UCSD-AML1 (cell line): ENCODE measurements around the gene HMG20A.

Source experiments
- DNase-seq: peaks from one replicate; lab custom pipeline; 2025; ENCODE audit not compliant: unreplicated experiment; lab: John Stamatoyannopoulos, UW

HMG20A gene

DNA sequence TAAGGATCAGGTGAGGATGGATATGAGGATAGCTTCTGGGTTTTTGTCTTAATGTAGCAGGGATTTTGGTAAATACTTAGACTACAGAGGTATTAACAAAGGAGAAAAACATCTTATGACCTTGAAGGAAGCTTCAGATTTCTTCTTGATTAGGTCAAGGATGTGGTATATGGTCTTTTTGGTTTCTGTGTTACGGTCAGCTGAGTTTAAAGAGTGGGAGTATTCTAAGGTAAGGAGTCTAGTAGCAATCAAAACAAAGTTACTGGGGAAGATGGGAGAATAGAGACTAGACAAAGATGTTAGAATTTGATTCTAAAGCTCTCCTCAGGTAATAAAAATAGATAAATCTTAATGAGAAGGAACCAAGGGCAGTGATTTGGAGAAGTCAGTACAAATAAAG lies 6.2 kb downstream of the HMG20A start:
- no peak for DNase-seq

DNA sequence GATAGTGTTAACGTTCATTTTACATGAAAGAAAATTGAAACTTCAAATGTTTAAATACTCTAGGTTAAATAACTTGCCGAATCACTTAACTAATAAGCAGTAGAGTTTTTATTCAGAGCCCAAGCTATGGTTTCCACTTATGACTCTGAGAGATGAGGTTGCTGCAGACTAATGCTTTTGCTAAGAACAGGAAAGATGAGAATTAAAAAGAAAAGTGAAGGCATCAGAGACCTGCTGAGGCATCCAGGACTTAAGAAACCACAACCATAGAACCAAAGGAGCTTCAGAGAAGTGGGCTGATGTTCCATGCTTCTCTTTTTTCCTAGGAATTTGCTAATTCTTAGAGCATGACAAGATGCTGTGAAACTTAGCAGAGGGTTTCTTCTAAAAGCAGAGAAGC lies 9.5 kb downstream of the HMG20A start:
- DNase-seq: no peak

DNA sequence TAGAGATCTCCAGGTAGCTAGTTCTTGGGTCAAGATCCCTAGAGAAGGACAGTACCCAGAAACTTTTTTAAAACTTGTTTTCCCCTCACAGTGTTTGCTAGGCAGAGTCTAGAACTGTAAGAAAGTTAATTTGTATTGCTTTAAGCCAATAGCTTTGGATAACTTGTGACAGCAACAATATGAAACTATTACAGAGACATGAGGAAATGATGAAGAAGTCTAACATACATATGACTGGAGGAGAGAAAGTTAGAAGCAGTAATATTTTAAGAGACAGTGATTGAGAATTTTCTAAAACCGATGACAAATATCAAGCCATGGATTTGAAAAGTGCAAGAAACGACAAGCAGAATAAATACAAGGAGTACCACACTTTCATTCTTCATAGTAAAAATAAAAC lies 10.0 kb downstream of the HMG20A start:
- no peak for DNase-seq

DNA sequence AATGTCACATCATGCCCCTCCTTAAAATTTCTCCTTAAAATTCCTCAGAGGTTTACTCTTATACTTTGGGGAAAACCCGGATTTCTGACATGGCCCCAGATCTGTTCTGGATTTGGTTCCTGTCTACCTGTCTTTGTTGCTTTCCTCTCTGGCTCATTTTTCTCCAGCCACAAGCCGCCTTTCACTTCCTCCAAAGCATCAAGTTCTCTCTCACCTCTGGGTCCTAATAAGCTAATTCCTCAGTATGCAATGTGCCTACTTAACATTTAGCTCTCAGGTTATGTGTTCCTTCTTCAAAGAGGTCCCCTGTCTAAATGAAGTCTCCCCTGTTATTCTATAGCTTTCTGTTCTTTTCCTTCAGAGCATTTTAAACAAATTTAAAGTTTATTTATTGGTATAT lies 16.1 kb downstream of the HMG20A start:
- no peak for DNase-seq

DNA sequence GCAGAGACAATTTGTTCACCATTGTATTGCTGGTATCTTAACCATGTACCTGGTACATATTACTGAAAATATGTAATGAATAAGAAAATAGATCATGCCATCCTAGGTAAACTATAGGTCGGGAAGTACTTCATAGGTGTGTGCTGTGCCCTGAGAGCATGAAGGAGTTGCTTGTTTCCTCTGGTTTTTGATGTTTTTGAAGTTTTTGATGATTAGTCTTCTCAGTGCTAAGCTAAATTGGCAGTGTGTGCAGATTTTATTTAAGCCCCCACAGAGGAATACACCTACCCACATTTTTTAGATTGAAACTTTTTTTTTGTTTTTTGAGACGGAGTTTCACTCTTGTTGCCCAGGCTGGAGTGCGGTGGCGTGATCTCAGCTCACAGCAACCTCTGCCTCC lies 16.6 kb downstream of the HMG20A start:
- DNase-seq: no peak

DNA sequence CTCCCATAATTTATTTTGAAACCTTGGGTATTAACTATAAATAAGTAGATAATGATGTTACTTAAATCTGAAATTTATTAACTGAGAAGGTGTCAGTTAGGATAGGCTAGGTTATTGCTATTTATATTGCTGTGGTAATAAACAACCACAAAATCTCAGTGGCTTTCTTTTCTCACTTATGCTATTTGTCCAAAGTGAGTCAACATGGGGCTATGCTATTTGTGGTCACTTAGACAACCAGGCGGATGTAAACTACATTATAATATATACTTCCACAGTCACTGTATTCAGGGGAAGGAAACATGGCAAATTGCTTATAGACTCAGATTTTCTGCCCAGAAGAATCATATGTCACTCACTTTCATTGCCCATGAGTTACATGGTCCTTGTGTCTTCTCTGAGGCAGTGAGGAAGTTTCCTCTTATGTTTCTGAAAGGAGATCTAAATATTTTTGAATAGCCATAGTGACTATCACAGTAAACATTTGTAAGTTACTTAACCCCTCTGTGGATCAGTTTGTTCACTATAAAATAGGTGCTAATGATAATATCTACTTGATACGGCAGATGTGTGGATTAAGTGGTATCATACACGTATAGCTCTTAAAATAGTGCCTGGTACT lies 19.8 kb downstream of the HMG20A start:
- DNase-seq: no peak

DNA sequence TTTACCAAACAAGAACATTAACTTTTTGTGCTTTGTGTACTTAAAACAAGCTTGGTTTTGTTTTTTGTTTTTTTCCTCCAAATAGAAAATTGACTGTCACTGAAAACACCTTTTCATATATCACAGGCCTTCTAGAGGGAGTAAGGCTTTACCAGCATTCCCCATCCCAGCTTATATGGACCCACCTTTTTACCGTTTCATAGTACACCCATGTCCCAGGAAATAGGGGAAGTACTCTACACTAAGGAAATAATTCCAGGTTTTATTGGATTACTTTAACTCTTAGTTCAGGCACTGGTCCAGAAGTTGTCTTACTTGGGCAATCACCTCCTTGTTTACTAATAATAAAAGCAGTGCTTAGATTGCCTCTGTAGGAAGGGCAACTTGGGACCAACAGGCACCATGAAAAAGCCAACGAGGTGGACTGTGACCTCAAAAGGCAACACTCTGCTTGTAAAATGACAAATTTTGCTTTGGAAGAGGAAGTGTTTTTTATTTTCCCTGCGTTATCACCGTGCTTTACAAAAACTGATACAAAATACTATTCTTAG lies 26.2 kb downstream of the HMG20A start:
- DNase-seq: no peak

DNA sequence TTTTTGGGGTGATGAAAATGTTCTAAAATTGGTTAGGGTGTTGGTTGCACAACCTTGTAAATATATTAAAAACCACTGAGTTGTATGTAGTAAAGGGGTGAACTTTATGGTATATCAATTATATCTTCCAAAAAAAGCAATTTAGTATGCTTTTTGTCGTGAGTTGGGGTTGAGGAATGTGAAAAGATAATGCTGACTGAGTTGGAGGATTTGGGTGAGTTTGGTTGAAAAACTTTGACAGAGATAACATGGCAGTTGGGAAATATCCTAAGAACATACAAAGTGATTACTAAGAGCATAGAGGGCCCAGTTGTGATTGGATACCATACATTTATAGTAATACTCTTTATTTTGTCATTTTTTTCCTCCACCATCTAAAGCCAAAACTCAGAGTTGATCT lies 33.6 kb downstream of the HMG20A start:
- DNase-seq: no peak

DNA sequence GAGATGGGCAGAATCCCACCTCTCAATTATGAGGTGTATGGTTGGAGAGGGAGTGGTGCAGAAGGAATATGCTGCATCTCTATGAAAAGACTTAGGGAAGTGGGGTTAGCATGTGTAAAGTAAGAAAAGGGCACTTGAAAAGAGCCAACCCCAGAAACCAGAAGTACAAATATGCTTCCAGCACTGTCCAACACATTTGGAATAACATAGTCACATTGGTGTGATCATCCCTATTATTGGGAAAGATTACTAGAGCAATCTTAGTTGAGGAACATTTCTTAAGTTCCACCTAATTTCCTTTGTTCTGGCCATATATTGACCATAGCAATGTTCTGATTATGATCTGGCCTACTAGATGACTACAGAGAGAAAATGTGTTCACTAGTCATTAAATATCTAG lies 34.3 kb downstream of the HMG20A start:
- DNase-seq: no peak

DNA sequence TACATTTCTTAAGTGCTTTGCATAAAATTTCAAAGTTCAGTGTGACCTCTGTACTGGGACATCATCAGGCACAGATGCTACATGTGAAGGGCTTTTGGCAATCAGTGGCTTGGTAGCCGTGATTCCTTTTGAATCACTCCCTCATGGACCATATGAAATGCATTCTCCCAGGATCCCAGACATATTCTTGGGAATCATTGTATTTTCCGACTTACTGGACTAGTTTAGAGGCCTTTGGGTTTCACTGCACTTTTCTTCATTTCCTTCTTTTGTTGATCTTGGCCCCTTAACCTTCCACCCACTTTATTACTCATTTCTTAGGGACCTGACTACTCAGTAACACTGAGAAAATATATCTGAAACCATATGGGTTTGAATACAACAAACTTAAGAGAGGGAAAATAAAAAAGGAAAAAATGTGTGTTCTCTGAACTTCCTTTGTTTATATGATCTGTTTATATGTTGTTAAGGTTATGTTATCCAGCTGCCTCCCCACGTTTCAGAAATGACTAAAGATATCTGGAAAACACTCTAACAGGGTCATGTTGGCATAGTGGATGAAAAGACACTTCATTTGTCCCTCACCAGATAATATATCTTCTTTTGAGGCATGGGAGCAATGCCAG lies 35.1 kb downstream of the HMG20A start:
- DNase-seq: no peak

DNA sequence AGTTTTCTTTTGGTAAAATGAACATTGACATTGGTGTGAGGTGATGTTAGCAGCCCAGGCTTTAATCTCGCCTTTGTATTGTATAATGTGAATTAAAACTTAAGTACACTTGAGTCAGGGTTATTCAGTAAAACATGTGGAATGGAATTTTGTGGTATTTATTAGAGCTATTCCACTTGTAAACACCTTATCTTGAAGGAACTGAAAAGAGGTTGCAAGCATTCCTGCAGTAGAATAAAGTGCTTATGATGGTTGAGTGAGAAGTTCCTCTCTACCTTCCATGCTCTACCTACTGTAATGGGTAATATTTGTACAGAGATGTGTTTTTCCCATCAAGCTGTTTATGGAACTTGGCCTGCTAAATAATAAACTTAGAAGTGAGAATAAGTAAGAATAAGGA lies 36.1 kb downstream of the HMG20A start:
- DNase-seq: no peak

DNA sequence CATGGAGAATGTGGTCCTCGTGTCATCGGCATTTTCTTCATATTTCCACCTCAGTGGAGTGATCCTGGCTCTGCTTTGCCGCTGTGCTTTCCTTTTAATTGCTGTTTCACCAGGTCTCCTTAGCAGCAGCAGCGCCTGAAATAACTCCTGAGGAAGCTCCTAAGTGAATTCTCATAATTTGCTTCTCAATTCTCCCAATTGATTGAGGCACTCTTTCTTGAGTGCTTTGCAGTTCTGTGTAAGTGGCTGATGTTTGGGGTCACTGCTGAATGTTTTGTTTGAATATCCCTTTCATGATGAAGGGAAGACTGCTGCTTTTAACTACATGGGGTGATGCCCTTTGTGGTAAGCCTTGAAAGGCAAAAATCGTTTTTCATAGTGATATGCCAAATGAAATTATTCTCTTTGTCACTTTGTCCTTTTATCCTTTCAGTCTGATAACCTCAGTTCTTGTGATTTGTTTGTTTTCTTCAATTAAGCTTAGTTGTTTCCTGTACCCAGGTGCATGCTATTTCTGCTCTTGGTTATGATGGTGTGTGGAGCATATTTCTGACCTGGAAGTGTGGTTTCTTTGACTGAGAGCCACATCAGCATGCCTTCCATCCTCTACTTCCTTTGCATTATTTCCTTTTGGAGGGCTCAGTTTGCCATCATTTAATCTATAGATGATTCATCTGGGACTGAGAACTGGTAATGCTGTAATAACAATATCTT lies 36.7 kb downstream of the HMG20A start:
- DNase-seq: no peak

DNA sequence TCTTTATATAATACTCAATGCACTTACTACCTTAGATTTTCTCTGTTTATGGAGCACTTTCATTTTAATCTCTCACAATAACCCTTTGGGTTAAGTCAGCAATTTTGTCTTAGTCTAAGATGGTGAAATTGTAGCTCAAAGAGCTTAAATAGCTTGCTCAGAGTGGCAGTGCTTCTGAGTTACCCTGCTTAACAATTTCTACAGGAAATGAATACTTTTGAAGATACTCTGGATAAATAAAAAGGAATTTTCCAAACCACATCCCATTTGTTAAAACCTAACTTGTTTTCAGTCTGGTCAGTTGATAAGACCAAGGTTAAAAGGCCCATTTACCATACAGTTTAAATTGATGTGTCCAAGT lies 37.2 kb downstream of the HMG20A start:
- DNase-seq: no peak

DNA sequence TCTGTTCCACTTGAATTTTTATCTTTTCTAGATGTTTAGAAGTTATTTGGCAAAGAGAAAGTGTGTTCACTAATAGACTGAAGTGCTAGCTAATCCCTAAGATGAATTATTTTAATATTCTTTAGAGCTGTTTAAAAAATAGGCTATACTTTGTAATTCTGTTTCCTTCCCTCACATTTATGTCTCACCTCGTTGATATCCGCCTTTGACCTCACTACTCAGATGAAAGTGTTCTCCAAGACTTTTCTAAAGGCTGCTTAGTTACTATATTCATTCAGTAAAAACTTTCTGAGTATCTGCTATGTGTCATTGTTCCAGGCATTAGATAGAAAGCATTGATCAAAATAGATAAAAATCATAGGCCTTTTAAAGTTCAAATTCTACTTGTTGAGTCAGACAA lies 38.3 kb downstream of the HMG20A start:
- DNase-seq: no peak

DNA sequence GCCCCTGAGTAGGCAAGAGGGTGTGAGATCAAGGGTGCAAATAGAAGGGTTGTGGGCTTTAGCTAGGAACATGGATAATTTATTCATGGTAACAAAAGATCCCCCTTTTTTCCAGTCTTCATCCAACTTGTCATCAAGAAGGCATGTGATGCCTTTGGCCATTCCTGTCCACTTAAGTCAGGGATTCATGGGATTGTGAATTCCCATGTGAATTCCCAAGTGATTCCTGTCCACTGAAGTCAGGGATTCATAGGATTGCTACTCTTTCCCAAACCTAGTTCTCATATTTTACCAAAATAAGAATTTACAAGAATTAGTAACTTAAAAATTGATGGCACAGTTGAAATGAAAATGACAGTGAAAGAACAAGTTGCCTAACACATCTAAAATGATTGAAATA lies 40.8 kb downstream of the HMG20A start:
- DNase-seq: no peak

DNA sequence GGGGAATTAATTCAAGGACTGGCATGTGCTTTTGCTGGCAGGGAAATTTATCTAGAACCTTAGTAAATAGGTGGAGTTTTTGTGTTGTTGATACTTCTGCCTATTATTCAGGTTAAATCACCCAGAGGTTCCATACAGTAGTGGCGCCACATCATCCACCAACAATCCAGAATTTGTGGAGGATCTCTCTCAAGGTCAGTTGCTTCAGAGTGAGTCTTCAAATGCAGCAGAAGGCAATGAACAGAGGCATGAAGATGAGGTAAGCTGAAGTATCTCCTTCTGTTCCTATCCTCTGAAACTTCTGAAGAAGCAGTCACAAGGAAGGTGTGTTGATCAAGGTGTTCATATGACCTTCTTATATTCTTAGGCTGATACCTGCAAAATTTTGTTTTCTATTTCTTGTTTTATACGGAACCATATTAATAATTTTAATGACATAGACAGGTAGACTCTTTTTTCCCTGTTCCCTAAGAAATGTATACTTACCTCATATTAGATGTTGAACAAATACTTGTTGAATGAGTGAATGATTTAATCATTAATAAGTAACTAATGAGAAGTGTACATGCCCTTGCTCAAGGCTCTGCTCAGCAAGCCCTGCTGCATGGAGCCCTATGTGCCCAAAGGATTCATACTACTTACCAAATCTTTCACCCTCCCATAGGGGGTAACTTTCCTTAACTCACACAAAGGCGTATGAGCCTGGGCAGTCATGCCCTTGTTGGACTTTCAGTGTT lies 43.6 kb downstream of the HMG20A start:
- DNase-seq: no peak

DNA sequence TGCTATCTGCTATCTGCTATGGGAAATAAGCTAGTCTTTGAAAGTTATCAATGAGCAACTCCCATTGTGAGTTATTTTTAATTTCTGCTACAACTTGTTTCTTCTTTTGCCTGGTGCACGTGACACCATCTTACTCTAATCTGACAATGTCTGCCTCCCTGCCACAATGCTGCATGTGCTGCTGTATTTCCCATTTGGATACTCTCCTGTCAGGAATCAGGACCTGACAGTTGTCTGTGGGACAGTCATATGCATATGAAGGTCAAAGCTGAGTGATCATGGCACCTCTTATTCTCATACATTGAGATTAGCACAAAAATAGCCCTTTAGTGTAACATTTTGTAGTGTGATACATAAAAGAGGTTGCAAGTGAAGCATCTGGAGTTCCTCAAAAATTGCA lies 45.8 kb downstream of the HMG20A start:
- no peak for DNase-seq

DNA sequence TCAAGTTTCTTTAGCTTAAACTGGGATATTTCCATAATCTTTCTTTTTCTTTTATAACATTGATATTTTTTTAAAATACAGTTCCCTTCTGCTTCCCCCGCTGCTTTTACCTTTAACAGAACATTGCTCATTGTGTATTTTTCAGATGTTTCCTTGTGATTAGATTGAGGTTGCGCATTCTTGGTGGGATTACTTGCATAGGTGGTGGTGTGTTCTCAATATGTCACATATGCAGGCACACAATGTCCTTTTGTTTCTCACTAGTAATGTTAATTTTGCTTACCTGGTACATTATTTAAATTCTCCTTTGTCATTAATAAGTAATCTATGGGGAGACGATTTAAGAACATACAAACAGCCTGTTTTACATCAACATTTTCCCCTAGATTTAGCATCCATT lies 48.2 kb downstream of the HMG20A start:
- DNase-seq: no peak

DNA sequence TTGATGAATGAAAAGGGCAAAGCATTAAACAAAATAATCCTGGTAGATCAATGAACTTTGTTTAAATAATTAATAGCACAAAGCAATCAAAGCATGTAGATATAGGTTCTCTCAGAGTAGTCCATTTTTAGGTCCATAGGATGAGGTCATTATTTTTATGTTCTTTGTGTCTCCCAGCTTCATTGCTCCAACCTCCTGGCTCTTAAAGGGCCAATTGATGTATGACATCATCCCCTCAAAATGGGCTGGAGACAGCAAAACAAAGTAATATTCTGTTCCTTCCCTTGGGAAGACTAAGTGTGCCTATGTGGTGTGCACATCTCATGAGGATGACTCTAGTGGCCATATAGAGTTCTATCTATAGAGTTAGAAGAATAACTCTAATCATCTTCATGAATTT lies 49.5 kb downstream of the HMG20A start:
- DNase-seq: no peak

DNA sequence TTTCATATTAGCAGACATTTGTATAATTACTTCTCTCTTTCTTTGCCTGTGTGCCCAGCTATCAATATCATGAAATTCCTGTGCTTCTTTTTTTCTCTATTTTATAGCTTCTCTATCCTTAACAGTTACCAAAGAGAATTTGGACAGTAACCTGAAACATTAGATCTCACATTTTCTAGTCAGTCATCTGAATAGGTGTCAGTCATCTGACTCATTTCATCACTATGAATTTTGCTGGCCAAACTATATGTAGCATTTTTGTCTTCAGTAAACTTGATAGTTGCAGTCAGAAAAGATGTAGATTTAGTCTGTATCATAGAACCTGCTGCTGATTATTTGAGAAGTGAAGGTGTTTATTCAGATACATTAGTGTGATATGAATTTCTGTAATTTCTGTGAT lies 52.6 kb downstream of the HMG20A start:
- no peak for DNase-seq

DNA sequence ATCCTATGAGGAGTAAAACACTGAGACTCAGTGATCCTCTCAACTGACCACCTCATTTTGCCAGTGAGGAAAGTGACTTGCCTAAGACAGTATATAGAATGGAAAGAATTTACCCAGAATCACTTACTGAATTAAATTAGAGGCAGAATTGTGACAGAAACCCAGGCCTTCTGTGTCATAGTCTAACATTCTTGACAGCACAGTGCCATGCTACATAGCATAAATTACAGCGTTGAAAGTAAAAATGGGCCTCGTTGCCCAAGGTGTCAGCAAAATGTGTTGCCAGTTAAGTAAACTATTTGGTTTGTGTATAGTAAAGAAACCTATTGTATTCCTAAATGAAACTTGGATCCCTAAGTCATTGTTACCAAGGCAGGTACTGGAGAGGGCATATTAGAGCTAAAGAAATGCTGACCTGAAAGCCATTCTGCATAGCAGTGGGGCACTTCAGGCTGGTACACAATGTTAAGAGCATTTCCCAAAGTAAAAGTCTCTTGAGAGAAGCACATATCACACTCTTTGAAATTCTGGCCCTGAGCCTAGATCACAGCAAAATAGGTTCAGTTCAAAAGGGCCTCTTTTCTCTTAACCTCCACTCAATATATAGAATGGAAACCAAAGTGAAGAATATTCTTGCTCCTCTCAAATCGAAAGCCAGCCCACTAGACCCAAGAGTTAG lies 53.8 kb downstream of the HMG20A start:
- DNase-seq: no peak
